ENCODE measurements around the gene FAM78B. TPM values are rescaled to one million over a fixed set of nuclear protein-coding genes. Genes with fewer than 3 reads are reported as not detected.

Gene FAM78B
- total RNA-seq, 2 donors from 2014 or later = 0.79 to 0.90 TPM

DNA sequence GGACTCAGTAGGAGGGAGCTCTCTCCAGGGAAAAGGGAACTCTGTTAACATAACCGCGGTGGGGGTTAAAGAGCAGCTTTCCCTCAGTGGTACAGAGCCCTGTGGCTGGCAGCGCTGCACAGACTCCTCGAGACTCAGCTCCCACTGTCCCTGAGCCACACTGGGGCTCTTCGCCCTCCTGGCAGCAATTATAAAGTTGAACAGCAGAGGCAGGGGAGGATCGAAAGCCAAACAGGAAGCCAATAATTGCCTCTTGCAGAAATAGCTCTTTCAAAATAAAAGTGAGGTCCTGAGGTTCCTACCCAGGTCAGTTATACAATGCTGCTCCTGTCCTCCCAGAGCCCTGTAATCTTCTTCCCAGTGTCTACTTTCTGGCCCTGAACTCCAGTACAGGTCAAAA lies 77.0 kb downstream of the FAM78B start:
- no peaks in the 10 kb centered on the region for H3K36me3 Mint-ChIP-seq (ENCODE audit: insufficient read depth in 2 of 2)

DNA sequence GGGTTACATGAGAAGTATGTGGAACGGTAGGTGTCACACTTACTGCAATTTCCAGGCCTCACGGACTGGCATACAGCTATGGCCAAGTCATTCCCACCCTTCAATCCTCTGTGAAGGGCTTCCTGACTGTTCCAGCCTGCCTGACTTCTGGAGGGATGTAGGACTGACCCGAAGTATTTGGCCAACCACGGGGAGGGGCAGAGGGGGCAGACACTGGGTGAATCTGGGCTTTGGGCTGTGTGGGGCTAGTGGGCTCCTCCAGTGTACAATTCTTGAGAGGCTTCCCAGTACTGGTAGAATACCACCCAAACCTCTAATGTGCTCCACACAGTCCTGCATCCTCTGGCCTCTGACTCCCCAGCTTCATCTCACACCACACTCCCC lies 78.2 kb downstream of the FAM78B start:
- no peak overlapping the region for H3K4me3 Mint-ChIP-seq
- ATAC-seq (replicated peaks in 1 of 2) = no peak
- no peaks in the 10 kb centered on the region for H3K36me3 Mint-ChIP-seq (ENCODE audit: insufficient read depth in 2 of 2)
- H3K4me1 Mint-ChIP-seq (ENCODE audit: low read depth) = no peaks in the 10 kb centered on the region
- DNase-seq = no peak
- peaks cover 19% of the 10 kb centered on the region for H3K27me3 Mint-ChIP-seq (ENCODE audit: low read depth)
- H3K27ac Mint-ChIP-seq = no peak overlapping the region
- peaks cover 0 to 3% of the 10 kb centered on the region in 2 donors for H3K9me3 Mint-ChIP-seq

More for the DNA sequence above, 77.0 kb downstream of the FAM78B start:
- DNase-seq = no peak
- Mint-ChIP-seq H3K9me3 (peaks cover 0 to 1% of the 10 kb centered on the region in 2 donors), H3K27ac (no peak overlapping the region), H3K4me3 (no peak overlapping the region), H3K27me3 (ENCODE audit: low read depth) (peaks cover 19% of the 10 kb centered on the region), H3K4me1 (ENCODE audit: low read depth) (no peaks in the 10 kb centered on the region)
- ATAC-seq (replicated peaks in 1 of 2) = no peak

DNA sequence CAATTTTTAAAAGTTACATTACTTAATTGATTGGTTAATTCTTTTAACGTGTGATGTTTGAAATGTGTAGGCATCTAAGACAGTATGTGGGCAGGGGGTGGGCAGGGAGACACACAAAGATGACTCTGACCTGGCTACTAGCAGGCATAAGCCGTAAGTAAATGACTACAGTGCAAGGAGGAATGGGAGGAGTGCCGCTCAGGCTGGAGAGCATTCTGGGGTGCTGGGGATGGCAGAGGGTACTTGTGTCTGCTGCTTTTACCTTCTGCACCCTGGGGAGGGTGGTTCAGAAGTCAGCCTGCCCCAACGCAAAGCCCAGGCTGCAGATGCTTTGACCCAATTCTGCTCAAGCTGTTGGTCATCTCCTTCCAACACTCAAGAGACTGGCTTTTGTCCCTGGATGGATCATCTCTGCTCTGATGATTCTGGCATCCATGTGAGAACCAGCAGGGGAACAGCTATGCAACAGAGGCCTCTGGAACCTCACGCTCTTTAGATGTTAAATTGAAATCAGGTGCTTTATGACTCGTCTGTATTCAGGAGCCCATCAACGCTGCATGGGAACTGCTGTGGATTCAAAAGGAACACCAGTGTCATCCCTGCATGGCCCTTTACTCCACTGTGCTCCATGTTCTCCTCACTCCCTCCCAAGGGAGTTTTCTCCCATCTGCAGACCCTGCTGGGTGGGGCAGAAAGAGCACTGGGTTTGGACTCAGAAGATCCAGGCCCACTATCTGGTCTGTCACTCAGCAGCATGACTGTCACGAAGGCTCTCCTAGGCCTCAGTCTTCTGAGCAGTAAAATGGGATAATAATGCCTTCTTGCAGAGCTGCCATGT lies 78.8 kb downstream of the FAM78B start:
- no peak overlapping the region for H3K4me3 Mint-ChIP-seq
- peaks cover 19% of the 10 kb centered on the region for H3K27me3 Mint-ChIP-seq (ENCODE audit: low read depth)
- peaks cover 0 to 3% of the 10 kb centered on the region in 2 donors for H3K9me3 Mint-ChIP-seq
- H3K36me3 Mint-ChIP-seq (ENCODE audit: insufficient read depth in 2 of 2) = no peaks in the 10 kb centered on the region
- no peaks in the 10 kb centered on the region for H3K4me1 Mint-ChIP-seq (ENCODE audit: low read depth)
- no peak for DNase-seq
- no peak overlapping the region for H3K27ac Mint-ChIP-seq
- no peak for ATAC-seq (replicated peaks in 1 of 2)

GRCh38 chr1:166086113-166086883 lies 80.5 kb downstream of the FAM78B start:
- no peak for ATAC-seq (replicated peaks in 1 of 2)
- Mint-ChIP-seq H3K36me3 (ENCODE audit: insufficient read depth in 2 of 2) (no peaks in the 10 kb centered on the region), H3K4me1 (ENCODE audit: low read depth) (peaks cover 3% of the 10 kb centered on the region), H3K27me3 (ENCODE audit: low read depth) (peaks cover 19% of the 10 kb centered on the region), H3K27ac (no peak overlapping the region), H3K9me3 (peaks cover 0 to 2% of the 10 kb centered on the region in 2 donors), H3K4me3 (no peak overlapping the region)
- no peak for DNase-seq

DNA sequence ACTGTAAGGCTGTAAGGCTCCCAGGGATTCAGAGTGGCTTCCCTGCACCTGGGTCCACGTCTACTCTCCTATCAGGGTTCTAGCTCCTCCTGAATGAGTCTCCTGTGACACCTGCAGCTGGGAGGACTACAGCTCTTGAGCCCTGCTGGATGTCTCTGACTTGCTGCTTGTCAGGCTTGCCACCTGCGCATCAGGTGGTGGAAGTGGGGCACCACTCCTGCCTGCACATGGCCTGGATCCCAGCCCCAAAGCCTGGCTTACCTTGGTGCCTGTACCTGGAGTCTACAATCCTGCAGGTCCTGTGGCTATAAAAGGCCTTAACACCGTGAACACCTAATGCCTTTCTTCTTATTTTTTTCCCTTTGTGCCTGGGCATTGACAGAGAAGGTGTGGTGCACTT lies 82.2 kb downstream of the FAM78B start:
- ATAC-seq (replicated peaks in 1 of 2) (no peak), DNase-seq (no peak)
- Mint-ChIP-seq H3K27ac (no peak overlapping the region), H3K9me3 (peaks cover 0 to 2% of the 10 kb centered on the region in 2 donors), H3K4me1 (ENCODE audit: low read depth) (peaks cover 18% of the 10 kb centered on the region), H3K36me3 (ENCODE audit: insufficient read depth in 2 of 2) (no peaks in the 10 kb centered on the region), H3K4me3 (no peak overlapping the region), H3K27me3 (ENCODE audit: low read depth) (peaks cover 14% of the 10 kb centered on the region)

- H3K4me1 Mint-ChIP-seq (ENCODE audit: low read depth) = peaks cover 18% of the 10 kb centered on the region
- no peaks in the 10 kb centered on the region for H3K36me3 Mint-ChIP-seq (ENCODE audit: insufficient read depth in 2 of 2)
- ATAC-seq (replicated peaks in 1 of 2) (peak; percentile 89 to 93), DNase-seq (peak in 1 of 2 donors; percentile 14)
- H3K9me3 Mint-ChIP-seq = peaks cover 0 to 2% of the 10 kb centered on the region in 2 donors
- H3K4me3 Mint-ChIP-seq = no peak overlapping the region
- H3K27ac Mint-ChIP-seq = no peak overlapping the region
- peaks cover 7% of the 10 kb centered on the region for H3K27me3 Mint-ChIP-seq (ENCODE audit: low read depth)
Measured at GRCh38 chr1:166083887-166084286, 82.9 kb downstream of the FAM78B start.

DNA sequence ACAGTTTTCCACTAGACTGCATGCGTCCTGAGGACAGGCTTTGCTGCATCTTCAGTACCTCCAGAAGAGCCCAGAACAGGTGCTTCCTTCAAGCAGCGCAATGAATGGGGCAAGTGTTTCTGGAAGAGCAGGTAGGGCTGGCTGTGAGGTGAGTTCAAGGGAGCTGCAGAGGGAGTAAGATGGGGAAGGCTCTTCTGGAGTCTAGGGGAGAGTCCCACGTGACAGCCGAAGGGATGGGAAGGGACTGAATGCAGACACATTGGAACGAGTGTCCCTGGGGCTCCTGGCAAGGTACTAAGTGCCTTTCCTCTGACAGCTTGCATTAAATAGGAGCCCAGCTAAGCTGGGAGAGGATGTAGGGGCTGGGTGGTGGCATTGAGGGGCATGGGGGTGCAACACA lies 84.2 kb downstream of the FAM78B start:
- Mint-ChIP-seq H3K4me1 (ENCODE audit: low read depth) (peaks cover 18% of the 10 kb centered on the region), H3K4me3 (no peak overlapping the region), H3K27ac (no peak overlapping the region), H3K36me3 (ENCODE audit: insufficient read depth in 2 of 2) (no peaks in the 10 kb centered on the region), H3K27me3 (ENCODE audit: low read depth) (peaks cover 7% of the 10 kb centered on the region), H3K9me3 (peaks cover 0 to 2% of the 10 kb centered on the region in 2 donors)
- DNase-seq (no peak), ATAC-seq (replicated peaks in 1 of 2) (no peak)

- H3K36me3 Mint-ChIP-seq (ENCODE audit: insufficient read depth in 2 of 2) = no peaks in the 10 kb centered on the region
- DNase-seq (no peak), ATAC-seq (replicated peaks in 1 of 2) (no peak)
- peaks cover 0 to 2% of the 10 kb centered on the region in 2 donors for H3K9me3 Mint-ChIP-seq
- peaks cover 18% of the 10 kb centered on the region for H3K4me1 Mint-ChIP-seq (ENCODE audit: low read depth)
- peak overlapping the region in 1 of 2 donors; percentile 52 for H3K4me3 Mint-ChIP-seq
- peaks cover 7% of the 10 kb centered on the region for H3K27me3 Mint-ChIP-seq (ENCODE audit: low read depth)
- no peak overlapping the region for H3K27ac Mint-ChIP-seq
Measured at GRCh38 chr1:166080967-166081870, 85.6 kb downstream of the FAM78B start.

GRCh38 chr1:166080277-166080966 lies 86.4 kb downstream of the FAM78B start:
- H3K36me3 Mint-ChIP-seq (ENCODE audit: insufficient read depth in 2 of 2) = no peaks in the 10 kb centered on the region
- DNase-seq (no peak), ATAC-seq (replicated peaks in 1 of 2) (peak; percentile 20 to 28)
- H3K9me3 Mint-ChIP-seq = peaks cover 0 to 2% of the 10 kb centered on the region in 2 donors
- H3K27ac Mint-ChIP-seq = no peak overlapping the region
- H3K4me3 Mint-ChIP-seq = peak overlapping the region in 1 of 2 donors; percentile 52
- peaks cover 6% of the 10 kb centered on the region for H3K27me3 Mint-ChIP-seq (ENCODE audit: low read depth)
- H3K4me1 Mint-ChIP-seq (ENCODE audit: low read depth) = peaks cover 18% of the 10 kb centered on the region

GRCh38 chr1:166079276-166079675 lies 87.5 kb downstream of the FAM78B start:
- DNase-seq (no peak), ATAC-seq (replicated peaks in 1 of 2) (no peak)
- Mint-ChIP-seq H3K27me3 (ENCODE audit: low read depth) (no peaks in the 10 kb centered on the region), H3K4me3 (no peak overlapping the region), H3K27ac (no peak overlapping the region), H3K4me1 (ENCODE audit: low read depth) (peaks cover 18% of the 10 kb centered on the region), H3K9me3 (peaks cover 0 to 2% of the 10 kb centered on the region in 2 donors), H3K36me3 (ENCODE audit: insufficient read depth in 2 of 2) (no peaks in the 10 kb centered on the region)

DNA sequence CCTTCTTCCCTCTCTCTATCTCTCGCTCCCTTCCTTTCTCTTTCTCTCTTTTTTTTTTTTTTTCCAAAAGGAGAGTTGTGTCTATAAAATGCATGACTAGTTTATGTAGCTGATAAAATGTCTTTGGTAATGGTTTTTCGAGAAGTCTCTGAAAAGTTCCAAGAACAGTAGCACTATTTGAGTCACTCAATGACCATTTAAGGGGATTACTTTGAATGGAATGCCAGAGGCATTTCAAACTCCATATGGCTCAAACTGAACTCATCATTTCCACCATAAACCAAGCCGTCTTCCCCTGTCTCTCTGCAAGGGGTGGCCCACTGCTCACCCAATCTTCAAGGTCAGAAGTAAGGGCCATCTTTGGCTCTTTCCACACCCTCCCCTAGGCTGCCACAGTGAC lies 93.3 kb downstream of the FAM78B start:
- no peak overlapping the region for H3K4me3 Mint-ChIP-seq
- ATAC-seq (replicated peaks in 1 of 2) (no peak), DNase-seq (no peak)
- H3K36me3 Mint-ChIP-seq (ENCODE audit: insufficient read depth in 2 of 2) = no peaks in the 10 kb centered on the region
- no peaks in the 10 kb centered on the region for H3K9me3 Mint-ChIP-seq
- no peaks in the 10 kb centered on the region for H3K27me3 Mint-ChIP-seq (ENCODE audit: low read depth)
- no peak overlapping the region for H3K27ac Mint-ChIP-seq
- H3K4me1 Mint-ChIP-seq (ENCODE audit: low read depth) = no peaks in the 10 kb centered on the region

- Mint-ChIP-seq H3K27me3 (ENCODE audit: low read depth) (no peaks in the 10 kb centered on the region), H3K27ac (no peak overlapping the region), H3K4me1 (ENCODE audit: low read depth) (no peaks in the 10 kb centered on the region), H3K4me3 (no peak overlapping the region), H3K36me3 (ENCODE audit: insufficient read depth in 2 of 2) (no peaks in the 10 kb centered on the region), H3K9me3 (no peaks in the 10 kb centered on the region)
- DNase-seq = no peak
- no peak for ATAC-seq (replicated peaks in 1 of 2)
Measured at GRCh38 chr1:166069390-166069789, 97.4 kb downstream of the FAM78B start.

Data from activated T-cell treated with anti-CD3 and anti-CD28 coated beads, Interleukin-2, amount 50 U/mL, for 72 hours (primary cell).